ENCODE measurements around the gene CDH13. TPM values are rescaled to one million over a fixed set of nuclear protein-coding genes. Genes with fewer than 3 reads are reported as not detected.

The CDH13 gene
- total and polyA plus RNA-seq, 2 of the 8 experiments (the other 6 are each of a cell fraction or from before 2014, with no cell fraction given) = 2.3 to 2.4 TPM

GRCh38 chr16:83029467-83029866 lies 402.7 kb downstream of the CDH13 start:
- H3K23ac ChIP-seq (ENCODE audit: insufficient read length) = no peak overlapping the region
- 0 out of 4 replicates have a peak, but pooled peaks cover 0 to 1% of the 10 kb centered on the region in 2 experiments for H3K9me3 ChIP-seq (ENCODE audit: insufficient read depth in 2 of 2, low read depth in 1 of 2, low read length in 1 of 2)
- ChIA-PET CTCF (ENCODE audit: partially characterized antibody) (no interaction called here), POLR2A (ENCODE audit: partially characterized antibody) (no interaction called here)
- no peaks in the 10 kb centered on the region for H3K79me1 ChIP-seq (ENCODE audit: low read depth, low read length)
- H4K91ac ChIP-seq (replicated peaks; ENCODE audit: insufficient read length, low read length) = no peak overlapping the region
- H3K56ac ChIP-seq (replicated peaks; ENCODE audit: insufficient read length, low read depth, low read length) = no peak overlapping the region
- no peaks in the 10 kb centered on the region for H4K20me1 ChIP-seq (replicated peaks in 1 of 2; ENCODE audit: control insufficient read depth in 1 of 2, insufficient read depth in 2 of 2, low read length in 2 of 2)
- no peak overlapping the region for H2BK120ac ChIP-seq (replicated peaks; ENCODE audit: low read depth, low read length)
- no peak overlapping the region for H3K18ac ChIP-seq (ENCODE audit: extremely low read depth, low read length)
- no peaks in the 10 kb centered on the region for H3K23me2 ChIP-seq (ENCODE audit: low read depth, low read length)
- H3K9ac ChIP-seq (replicated peaks in 1 of 4; ENCODE audit: extremely low read depth in 1 of 4, low read depth in 3 of 4, low read length in 3 of 4) = no peak overlapping the region
- no peak overlapping the region for H2BK12ac ChIP-seq (ENCODE audit: low read depth, low read length)
- H2AFZ ChIP-seq (ENCODE audit: low read length) = no peak overlapping the region
- no peak overlapping the region for H2BK15ac ChIP-seq (ENCODE audit: low read length)
- H2AK5ac ChIP-seq (ENCODE audit: low read depth, low read length) = no peak overlapping the region
- H4K8ac ChIP-seq (ENCODE audit: extremely low read depth, insufficient read depth, low read length) = no peak overlapping the region
- no peak overlapping the region for H2BK5ac ChIP-seq (ENCODE audit: low read depth, low read length)
- H3K4me2 ChIP-seq (ENCODE audit: insufficient read depth in 1 of 2, low read depth in 2 of 2, low read length in 2 of 2) = no peak overlapping the region
- H3K4ac ChIP-seq (replicated peaks; ENCODE audit: insufficient read length, low read depth, low read length) = no peak overlapping the region
- FAIRE-seq (no peak), DNase-seq (ENCODE audit: low read depth in 1 of 2, low spot score in 2 of 2) (no peak)
- TF ChIP-seq TCF12 (IDR thresholded peaks at IDR 0.05; ENCODE audit: low read depth, low read length) = no peak
- no peak for TF ChIP-seq PHF8 (conservative IDR thresholded peaks at IDR 0.05; ENCODE audit: low read depth, low read length)
- TF ChIP-seq EP300 (IDR thresholded peaks at IDR 0.05; ENCODE audit: borderline replicate concordance in 1 of 2, low read depth in 2 of 2, low read length in 2 of 2) = no peak
- TF ChIP-seq SUZ12 (IDR thresholded peaks at IDR 0.05; ENCODE audit: low read length) = no peak
- no peak for TF ChIP-seq CHD2 (IDR thresholded peaks at IDR 0.05; ENCODE audit: low read length)
- TF ChIP-seq MAX (IDR thresholded peaks at IDR 0.05) = no peak
- no peak overlapping the region for H3K27ac ChIP-seq (ENCODE audit: low read depth, low read length)
- no peaks in the 10 kb centered on the region for H3K27me3 ChIP-seq (replicated peaks in 1 of 4; ENCODE audit: control insufficient read depth in 3 of 4, extremely low read depth in 1 of 4, insufficient read depth in 3 of 4, low read length in 3 of 4)
- H3K79me2 ChIP-seq (ENCODE audit: control insufficient read depth in 1 of 2, insufficient read depth in 2 of 2, low read length in 2 of 2) = no peaks in the 10 kb centered on the region
- H3K4me1 ChIP-seq (replicated peaks in 1 of 4; ENCODE audit: control insufficient read depth in 3 of 4, insufficient read depth in 4 of 4, low read length in 3 of 4) = no peaks in the 10 kb centered on the region
- WGBS, 2 experiments (ENCODE audit: extremely low coverage in 1 of 2, insufficient coverage in 1 of 2, insufficient read length in 1 of 2, insufficient replicate concordance in 2 of 2, low coverage in 1 of 2, low lambda C conversion rate in 2 of 2, missing lambda C conversion rate in 1 of 2) = 93% methylated on average over 2 of the region's 2 CpGs; no CpG with 5 or more reads in 1 of the 2 experiments
- H4K5ac ChIP-seq (ENCODE audit: insufficient read length, low read depth, low read length) = no peak overlapping the region
- H3K36me3 ChIP-seq (ENCODE audit: control insufficient read depth in 2 of 4, insufficient read depth in 4 of 4, low read length in 3 of 4) = no peaks in the 10 kb centered on the region
- H2BK20ac ChIP-seq (ENCODE audit: low read length) = no peak overlapping the region
- H3K14ac ChIP-seq (ENCODE audit: insufficient read length) = no peak overlapping the region
- no peak overlapping the region for H3K4me3 ChIP-seq (ENCODE audit: extremely low read depth in 1 of 4, insufficient read depth in 2 of 4, low read depth in 3 of 4, low read length in 4 of 4)
